Measurements from ENCODE around the gene TRPM2.

The TRPM2 gene

GRCh38 chr21:44489962-44490361, 136.5 kb downstream of the TRPM2 start:
- TF ChIP-seq CTCF (IDR thresholded peaks at IDR 0.05; ENCODE audit: low read depth, low read length): peak; percentile 14
- no peak for DNase-seq (ENCODE audit: low read depth in 2 of 2)
- H3K4me3 ChIP-seq (replicated peaks in 1 of 2; ENCODE audit: low read depth in 2 of 2, low read length in 2 of 2): no peak overlapping the region

GRCh38 chr21:44490405-44490804, 137.0 kb downstream of the TRPM2 start:
- H3K4me3 ChIP-seq (replicated peaks in 1 of 2; ENCODE audit: low read depth in 2 of 2, low read length in 2 of 2): no peak overlapping the region
- no peak for DNase-seq (ENCODE audit: low read depth in 2 of 2)
- no peak for TF ChIP-seq CTCF (IDR thresholded peaks at IDR 0.05; ENCODE audit: low read depth, low read length)

GRCh38 chr21:44490816-44491215, 137.4 kb downstream of the TRPM2 start:
- no peak for TF ChIP-seq CTCF (IDR thresholded peaks at IDR 0.05; ENCODE audit: low read depth, low read length)
- no peak for DNase-seq (ENCODE audit: low read depth in 2 of 2)
- H3K4me3 ChIP-seq (replicated peaks in 1 of 2; ENCODE audit: low read depth in 2 of 2, low read length in 2 of 2): no peak overlapping the region
